Activated naive CD8-positive, alpha-beta T cell (primary cell): ENCODE measurements around the gene CHD1.

Experiments used
- H3K27ac Mint-ChIP-seq: one replicate; pipeline ENCODE4 v1.8.0; 2021; ENCODE audit warnings: mixed read lengths
- H3K27me3 Mint-ChIP-seq: one replicate; pipeline ENCODE4 v1.8.0; 2021; ENCODE audit warnings: mixed read lengths
- H3K36me3 Mint-ChIP-seq: one replicate; pipeline ENCODE4 v1.8.0; 2021; ENCODE audit warnings: mixed read lengths
- H3K4me1 Mint-ChIP-seq: one replicate; pipeline ENCODE4 v1.8.0; 2021; ENCODE audit warnings: low read depth, mixed read lengths
- H3K4me3 Mint-ChIP-seq: one replicate; pipeline ENCODE4 v1.8.0; 2021; ENCODE audit warnings: mild to moderate bottlenecking, mixed read lengths
- H3K9me3 Mint-ChIP-seq: one replicate; pipeline ENCODE4 v1.8.0; 2021; ENCODE audit warnings: low read depth, mixed read lengths

CHD1 gene

DNA sequence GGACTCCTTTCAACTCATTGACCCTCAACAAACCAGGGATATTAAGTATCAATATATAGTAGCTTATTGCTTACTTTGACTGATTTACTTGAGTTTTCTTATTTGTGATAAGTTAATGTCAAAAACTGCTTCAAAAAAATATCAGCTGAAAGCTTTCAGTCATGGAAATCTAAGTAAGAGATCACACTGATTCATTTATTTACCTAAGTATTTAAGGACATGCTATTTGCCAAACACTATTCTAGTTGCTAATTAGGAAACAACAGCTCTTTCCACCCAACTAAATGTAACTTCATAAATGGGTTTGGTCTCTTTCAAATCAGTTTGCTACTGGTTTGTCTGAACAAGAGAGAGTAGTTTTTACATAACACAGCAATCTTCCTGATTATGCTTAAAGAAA is 48.2 kb downstream of the CHD1 start:
- peaks cover 26% of the 10 kb centered on the region for H3K4me1 Mint-ChIP-seq
- no peaks in the 10 kb centered on the region for H3K9me3 Mint-ChIP-seq
- H3K27me3 Mint-ChIP-seq: no peaks in the 10 kb centered on the region
- peaks cover 18% of the 10 kb centered on the region for H3K36me3 Mint-ChIP-seq
- H3K4me3 Mint-ChIP-seq: no peak overlapping the region
- H3K27ac Mint-ChIP-seq: peak overlapping the region; percentile 82

DNA sequence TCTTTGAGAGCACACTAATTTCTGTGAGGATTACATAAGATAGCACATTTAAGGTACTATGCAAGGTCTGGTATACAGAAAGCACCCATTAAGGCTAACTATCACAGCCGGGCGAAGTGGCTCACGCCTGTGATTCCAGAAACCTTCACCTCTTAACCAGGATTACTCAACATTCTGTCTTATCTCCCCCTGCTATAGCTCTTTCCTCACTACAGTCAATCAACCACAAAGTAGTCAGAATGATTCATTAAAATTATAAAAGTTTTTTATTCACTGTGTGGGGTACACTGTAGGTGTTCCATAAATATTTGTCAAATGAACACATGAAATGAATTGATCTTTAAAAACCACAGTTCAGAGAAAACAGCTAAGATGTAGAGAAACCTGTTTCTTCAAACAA is 48.7 kb downstream of the CHD1 start:
- H3K27ac Mint-ChIP-seq: peak overlapping the region; percentile 82
- H3K36me3 Mint-ChIP-seq: peaks cover 18% of the 10 kb centered on the region
- no peaks in the 10 kb centered on the region for H3K9me3 Mint-ChIP-seq
- peaks cover 26% of the 10 kb centered on the region for H3K4me1 Mint-ChIP-seq
- no peaks in the 10 kb centered on the region for H3K27me3 Mint-ChIP-seq
- no peak overlapping the region for H3K4me3 Mint-ChIP-seq

DNA sequence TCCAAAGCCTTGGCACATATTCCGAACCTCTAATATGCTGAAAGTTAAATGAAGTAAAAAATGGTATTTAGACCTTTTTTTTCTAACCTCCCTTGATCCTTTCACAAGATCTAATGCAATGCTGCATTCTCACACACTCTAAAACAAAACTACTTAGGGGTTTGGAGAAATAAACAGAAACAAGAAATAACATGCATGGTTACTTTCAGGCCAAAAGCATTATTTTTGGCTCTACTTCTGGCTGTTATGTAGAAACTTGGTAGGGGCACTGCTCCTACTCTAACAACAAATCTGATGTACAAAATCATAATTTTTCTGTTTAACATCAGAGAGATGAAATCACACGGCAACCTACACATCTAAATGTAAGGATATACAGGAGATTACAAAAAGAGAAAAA is 51.2 kb downstream of the CHD1 start:
- peaks cover 26% of the 10 kb centered on the region for H3K4me1 Mint-ChIP-seq
- peaks cover 15% of the 10 kb centered on the region for H3K36me3 Mint-ChIP-seq
- H3K4me3 Mint-ChIP-seq: no peak overlapping the region
- no peaks in the 10 kb centered on the region for H3K9me3 Mint-ChIP-seq
- H3K27me3 Mint-ChIP-seq: no peaks in the 10 kb centered on the region
- peak overlapping the region; percentile 7 for H3K27ac Mint-ChIP-seq

DNA sequence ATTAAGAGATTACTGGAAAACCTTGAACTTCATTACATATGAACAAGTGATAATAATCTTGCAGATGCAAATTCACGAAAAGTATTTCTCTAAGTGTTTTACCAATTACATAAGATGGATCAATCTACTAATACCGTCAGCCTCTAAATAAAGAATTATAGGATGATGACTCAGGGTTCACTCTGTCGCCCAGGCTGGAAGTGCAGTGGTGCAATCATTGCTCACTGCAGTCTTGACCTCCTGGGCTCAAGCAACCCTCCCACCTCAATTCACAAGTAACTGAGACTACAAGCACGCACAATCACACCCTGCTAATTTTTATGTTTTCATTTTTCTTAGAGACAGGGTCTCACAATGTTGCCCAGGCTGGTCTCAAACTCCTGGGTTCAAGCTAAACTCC is 56.1 kb downstream of the CHD1 start:
- Mint-ChIP-seq H3K27ac (no peak overlapping the region), H3K4me1 (peaks cover 6% of the 10 kb centered on the region), H3K27me3 (no peaks in the 10 kb centered on the region), H3K36me3 (peaks cover 11% of the 10 kb centered on the region), H3K4me3 (no peak overlapping the region), H3K9me3 (no peaks in the 10 kb centered on the region)

DNA sequence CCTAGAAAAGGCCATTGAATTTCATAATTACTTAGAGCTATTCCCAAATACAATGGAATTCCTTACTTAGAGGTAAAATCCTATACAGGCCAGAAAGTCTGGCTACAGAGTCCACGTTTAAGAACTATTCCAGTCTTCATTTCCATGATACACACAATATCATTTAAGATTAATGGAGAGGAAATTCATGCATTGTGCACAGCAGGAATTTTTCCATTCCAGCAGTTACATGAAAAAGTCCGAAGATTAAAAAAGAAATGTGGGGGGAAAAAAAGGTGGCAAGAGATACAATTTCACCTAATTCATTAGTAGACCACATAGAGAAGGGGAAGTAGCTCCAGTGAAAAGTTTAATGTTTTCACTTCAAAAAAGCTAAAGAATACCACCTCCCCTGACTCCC is 63.1 kb downstream of the CHD1 start:
- Mint-ChIP-seq H3K36me3 (peaks cover 21% of the 10 kb centered on the region), H3K27me3 (no peaks in the 10 kb centered on the region), H3K4me3 (no peak overlapping the region), H3K9me3 (no peaks in the 10 kb centered on the region), H3K27ac (no peak overlapping the region), H3K4me1 (peaks cover 1% of the 10 kb centered on the region)

DNA sequence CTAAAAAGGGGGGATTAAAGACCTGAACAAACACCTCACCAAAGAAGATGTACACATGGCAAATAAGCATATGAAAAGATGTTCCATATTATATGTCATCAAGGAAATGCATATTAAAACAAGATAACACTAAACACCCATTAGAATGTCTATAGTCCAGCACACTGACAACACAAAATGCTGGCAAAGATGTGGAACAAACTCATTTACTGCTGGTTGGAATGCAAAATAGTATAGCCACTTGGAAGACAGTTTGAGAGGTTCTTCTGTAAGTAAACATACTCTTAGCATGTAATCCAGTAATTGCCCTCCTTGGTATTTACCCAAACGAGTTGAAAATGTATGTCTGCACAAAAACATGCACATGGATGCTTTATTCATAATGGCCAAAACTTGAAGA is 81.8 kb downstream of the CHD1 start:
- Mint-ChIP-seq H3K36me3 (peaks cover 2% of the 10 kb centered on the region), H3K9me3 (no peaks in the 10 kb centered on the region), H3K4me1 (no peaks in the 10 kb centered on the region), H3K27ac (no peak overlapping the region), H3K4me3 (no peak overlapping the region), H3K27me3 (no peaks in the 10 kb centered on the region)

DNA sequence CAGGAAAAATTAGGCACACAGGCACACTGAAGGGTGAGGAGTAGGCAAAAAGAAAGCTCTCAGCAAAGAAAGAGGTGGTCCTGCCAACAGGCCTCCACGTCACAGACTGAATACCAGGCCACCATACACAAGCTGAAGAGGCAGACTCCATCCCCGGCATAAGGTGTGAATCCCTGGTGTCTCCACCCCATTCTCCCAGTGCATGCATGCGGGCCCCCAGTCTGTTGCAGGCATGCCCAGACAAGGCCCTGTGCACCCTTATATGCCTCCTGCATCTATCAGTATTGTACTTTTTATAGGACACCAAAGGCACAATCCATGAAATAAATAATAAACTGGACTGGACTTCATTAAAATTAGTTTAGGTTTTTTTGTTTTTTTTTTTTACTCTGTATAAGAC is 82.3 kb downstream of the CHD1 start:
- peaks cover 2% of the 10 kb centered on the region for H3K36me3 Mint-ChIP-seq
- no peak overlapping the region for H3K27ac Mint-ChIP-seq
- H3K9me3 Mint-ChIP-seq: no peaks in the 10 kb centered on the region
- H3K4me3 Mint-ChIP-seq: no peak overlapping the region
- no peaks in the 10 kb centered on the region for H3K4me1 Mint-ChIP-seq
- no peaks in the 10 kb centered on the region for H3K27me3 Mint-ChIP-seq

DNA sequence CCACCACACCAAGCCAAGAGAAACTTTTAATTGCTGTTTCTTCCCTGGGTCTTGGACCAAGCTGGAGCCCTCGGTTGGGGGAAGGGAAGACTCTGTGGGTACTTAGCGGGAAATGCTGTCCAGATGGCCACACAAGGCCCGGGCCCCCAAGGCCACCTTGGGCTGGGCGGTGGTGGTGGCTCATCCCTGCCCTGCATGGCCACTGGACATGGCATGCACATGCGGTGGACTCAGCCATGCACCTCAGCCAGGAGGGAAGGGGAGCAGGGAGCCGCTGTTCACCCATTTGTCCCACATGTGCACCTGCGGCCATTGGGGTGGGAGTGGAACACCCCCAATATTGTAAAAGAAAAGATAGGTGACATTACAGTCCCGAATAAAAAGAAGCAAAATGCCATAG is 82.9 kb downstream of the CHD1 start:
- peaks cover 2% of the 10 kb centered on the region for H3K36me3 Mint-ChIP-seq
- no peak overlapping the region for H3K4me3 Mint-ChIP-seq

DNA sequence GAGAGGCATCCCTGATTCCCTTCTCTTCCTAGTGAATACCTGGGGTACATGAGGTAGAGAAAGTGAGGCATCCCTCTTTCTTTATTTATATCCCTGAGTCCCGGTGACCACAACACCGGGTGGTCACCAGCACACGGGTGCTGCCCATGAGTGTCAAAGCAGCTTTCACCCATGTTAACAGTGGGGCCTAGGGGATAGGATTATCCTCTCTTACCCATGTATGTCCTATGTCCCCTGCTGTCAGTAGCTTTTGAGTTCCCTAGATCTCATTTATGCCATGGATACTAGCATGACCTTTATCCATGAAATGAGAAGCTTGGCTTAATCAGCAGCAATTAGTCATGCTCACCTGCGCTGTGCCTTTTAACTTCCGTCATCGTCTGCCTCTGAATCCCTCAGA is 83.9 kb downstream of the CHD1 start:
- Mint-ChIP-seq H3K4me3 (no peak overlapping the region), H3K4me1 (peaks cover 1% of the 10 kb centered on the region), H3K36me3 (peaks cover 4% of the 10 kb centered on the region), H3K27me3 (peaks cover under 1% of the 10 kb centered on the region), H3K9me3 (no peaks in the 10 kb centered on the region), H3K27ac (no peak overlapping the region)

More for the DNA sequence above, 82.9 kb downstream of the CHD1 start:
- no peak overlapping the region for H3K27ac Mint-ChIP-seq
- H3K4me1 Mint-ChIP-seq: no peaks in the 10 kb centered on the region
- H3K9me3 Mint-ChIP-seq: no peaks in the 10 kb centered on the region
- no peaks in the 10 kb centered on the region for H3K27me3 Mint-ChIP-seq

DNA sequence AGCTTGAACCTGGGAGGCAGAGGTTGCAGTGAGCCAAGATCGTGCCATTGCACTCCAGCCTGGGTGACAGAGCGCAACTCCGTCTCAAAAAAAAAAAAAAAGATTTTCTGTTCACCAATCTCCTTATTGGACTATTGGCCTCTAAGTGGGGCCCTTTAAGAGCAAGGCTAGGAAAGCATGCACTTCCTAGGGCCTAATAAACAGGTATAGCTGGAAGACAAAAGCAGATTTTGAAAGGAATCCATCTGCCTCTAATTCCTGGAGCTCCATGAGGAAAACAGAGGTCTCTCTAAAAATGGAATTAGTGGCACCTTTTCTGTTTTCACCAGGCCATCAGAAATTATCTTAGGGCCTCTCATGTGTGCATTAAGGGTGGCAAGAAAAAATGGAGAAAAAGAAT is 85.3 kb downstream of the CHD1 start:
- Mint-ChIP-seq H3K27me3 (peaks cover 2% of the 10 kb centered on the region), H3K27ac (no peak overlapping the region), H3K36me3 (peaks cover 7% of the 10 kb centered on the region), H3K9me3 (no peaks in the 10 kb centered on the region), H3K4me3 (no peak overlapping the region), H3K4me1 (peaks cover 3% of the 10 kb centered on the region)

DNA sequence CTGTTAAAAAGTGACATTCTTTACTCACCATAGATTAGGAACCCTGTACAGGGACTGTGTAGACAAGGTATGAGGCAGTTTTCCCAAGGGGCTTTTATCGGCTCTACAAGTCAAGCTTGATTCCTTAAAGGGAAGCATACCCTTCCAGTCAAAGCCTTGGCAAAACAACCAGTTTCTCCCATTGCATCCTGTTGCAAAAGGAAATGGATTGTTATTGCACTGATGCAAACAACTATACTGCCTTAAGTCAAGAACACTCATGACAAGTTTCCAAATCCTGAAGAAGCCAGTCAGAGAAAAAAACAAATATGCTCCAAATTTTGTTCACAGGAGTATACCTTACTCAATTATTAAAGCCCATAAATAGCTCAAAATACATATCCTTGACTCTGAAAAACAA is 87.9 kb downstream of the CHD1 start:
- H3K27me3 Mint-ChIP-seq: peaks cover 3% of the 10 kb centered on the region
- H3K4me3 Mint-ChIP-seq: no peak overlapping the region
- H3K36me3 Mint-ChIP-seq: peaks cover 14% of the 10 kb centered on the region
- peaks cover 3% of the 10 kb centered on the region for H3K4me1 Mint-ChIP-seq
- no peak overlapping the region for H3K27ac Mint-ChIP-seq
- H3K9me3 Mint-ChIP-seq: no peaks in the 10 kb centered on the region

DNA sequence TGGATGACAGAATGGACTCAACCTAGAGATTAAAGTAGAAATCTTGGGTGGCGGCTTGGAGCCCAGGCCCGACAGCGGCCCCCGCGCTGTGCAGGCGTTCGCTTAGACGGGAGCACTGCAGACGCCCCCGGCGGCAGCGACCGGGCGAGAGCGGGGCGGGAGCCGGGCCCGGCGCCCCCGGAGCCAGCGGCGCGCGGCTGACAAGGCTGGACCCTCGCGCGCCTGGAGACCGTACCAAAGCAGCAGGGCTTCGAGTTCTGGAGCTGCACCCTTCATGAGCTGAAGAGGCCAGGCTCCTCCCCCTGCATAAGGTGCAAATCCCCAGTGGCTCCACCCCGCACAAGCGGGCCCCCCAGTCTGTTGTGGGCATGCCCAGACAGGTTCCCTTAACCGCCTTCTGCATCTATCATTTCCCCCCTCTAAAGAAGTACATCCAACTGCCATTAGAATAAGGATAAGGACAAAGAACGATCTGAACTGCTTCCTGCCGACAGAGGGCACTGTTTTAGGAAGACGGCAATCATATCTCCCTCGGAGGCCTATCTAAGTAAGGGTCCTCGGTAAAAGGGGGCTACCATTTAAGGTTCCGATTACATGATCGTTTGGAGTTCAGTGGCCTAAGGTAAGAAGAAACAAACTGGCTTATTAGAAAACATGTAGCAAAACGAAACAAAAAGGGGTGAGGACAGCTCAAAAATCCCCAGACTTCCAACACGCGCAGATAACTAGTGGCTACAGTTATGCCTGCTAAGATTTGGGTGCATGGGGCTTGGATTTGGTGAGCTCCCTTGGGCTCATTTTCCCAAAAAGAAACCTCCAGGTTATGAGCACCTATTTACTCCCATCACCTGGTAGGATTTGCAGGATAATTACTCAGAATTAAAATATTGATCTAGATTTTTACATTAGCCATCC is 89.1 kb downstream of the CHD1 start:
- no peaks in the 10 kb centered on the region for H3K9me3 Mint-ChIP-seq
- H3K27me3 Mint-ChIP-seq: peaks cover 3% of the 10 kb centered on the region
- peaks cover 3% of the 10 kb centered on the region for H3K4me1 Mint-ChIP-seq
- no peak overlapping the region for H3K27ac Mint-ChIP-seq
- H3K4me3 Mint-ChIP-seq: peak overlapping the region; percentile 56
- H3K36me3 Mint-ChIP-seq: peaks cover 14% of the 10 kb centered on the region

DNA sequence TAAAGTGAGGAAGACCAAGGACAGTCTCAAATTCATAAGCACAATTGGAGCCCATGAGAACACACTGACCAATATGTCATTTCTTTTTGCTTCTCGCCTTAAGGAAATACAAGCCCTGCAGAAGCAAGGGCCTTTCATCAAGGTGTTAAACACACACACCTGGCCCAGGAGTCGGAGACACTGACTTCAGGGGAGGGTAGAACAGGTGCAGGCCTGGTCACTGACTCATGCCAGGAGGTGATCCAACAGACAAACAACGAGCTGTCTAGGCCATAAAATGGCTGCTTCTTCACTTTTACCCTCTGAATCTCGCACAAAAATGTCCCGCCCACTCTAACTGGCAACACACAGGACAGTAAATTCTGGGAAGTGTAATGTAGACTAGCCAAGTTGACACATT is 92.6 kb downstream of the CHD1 start:
- Mint-ChIP-seq H3K27ac (no peak overlapping the region), H3K36me3 (peaks cover 12% of the 10 kb centered on the region), H3K9me3 (no peaks in the 10 kb centered on the region), H3K4me3 (no peak overlapping the region), H3K4me1 (peaks cover 3% of the 10 kb centered on the region), H3K27me3 (peaks cover 3% of the 10 kb centered on the region)

DNA sequence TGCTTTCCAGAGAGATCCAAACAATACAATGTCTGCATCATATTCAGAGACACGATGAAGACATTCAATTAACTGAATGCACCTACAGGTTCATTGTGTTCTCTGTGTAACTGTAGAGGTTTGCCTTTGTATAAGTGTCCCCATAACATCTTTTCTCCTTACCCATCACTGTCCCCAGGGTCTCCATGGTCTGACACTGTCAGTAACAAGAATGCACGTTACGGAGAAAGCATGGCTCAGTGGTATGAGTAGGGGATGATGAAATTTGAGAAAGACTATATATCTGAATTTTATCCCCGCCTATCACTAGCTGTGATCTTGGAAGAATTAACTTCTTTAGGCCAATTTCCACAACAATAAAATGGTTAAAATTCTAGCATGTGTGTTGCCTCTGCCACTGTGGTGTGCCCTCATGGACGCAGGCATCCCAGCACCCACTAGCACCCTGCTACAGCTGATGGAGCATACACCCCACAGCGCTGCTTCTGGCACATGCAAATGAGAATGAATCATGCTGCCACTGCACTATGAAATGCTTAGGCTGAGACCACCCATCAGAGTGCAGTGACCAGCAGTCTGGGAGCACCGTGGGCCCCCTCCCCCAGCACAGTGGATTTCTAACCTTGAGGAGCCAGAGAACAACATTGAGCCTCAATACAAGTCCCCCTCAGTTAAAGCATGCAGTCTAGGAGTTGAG is 101.1 kb downstream of the CHD1 start:
- Mint-ChIP-seq H3K36me3 (no peaks in the 10 kb centered on the region), H3K27ac (no peak overlapping the region)

DNA sequence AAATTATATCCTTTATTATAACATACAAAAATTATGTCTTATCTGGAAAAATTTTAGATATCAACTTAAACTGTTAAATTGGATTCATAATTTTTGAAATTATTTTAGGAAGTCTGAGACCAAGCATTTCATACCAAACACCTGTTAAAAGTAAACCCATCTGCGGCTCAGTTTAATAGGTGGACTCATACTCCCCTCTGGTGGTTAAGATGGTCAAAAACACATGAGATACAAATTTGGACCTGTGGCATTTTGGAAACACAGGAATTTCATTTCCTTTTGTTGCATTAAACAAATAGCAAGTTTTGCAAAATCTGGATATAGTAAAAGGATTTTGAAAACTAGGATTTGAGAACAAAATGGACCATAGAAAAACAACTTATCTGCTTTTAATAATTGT is 101.6 kb downstream of the CHD1 start:
- Mint-ChIP-seq H3K36me3 (peaks cover 2% of the 10 kb centered on the region), H3K9me3 (no peaks in the 10 kb centered on the region)

More for the DNA sequence above, 101.1 kb downstream of the CHD1 start:
- no peak overlapping the region for H3K4me3 Mint-ChIP-seq
- H3K4me1 Mint-ChIP-seq: no peaks in the 10 kb centered on the region
- H3K27me3 Mint-ChIP-seq: no peaks in the 10 kb centered on the region
- no peaks in the 10 kb centered on the region for H3K9me3 Mint-ChIP-seq

More for the DNA sequence above, 101.6 kb downstream of the CHD1 start:
- Mint-ChIP-seq H3K4me3 (no peak overlapping the region), H3K27me3 (no peaks in the 10 kb centered on the region), H3K4me1 (no peaks in the 10 kb centered on the region), H3K27ac (no peak overlapping the region)
